GM18502 (cell line): ENCODE results near the gene SLC6A9.

Experiments
- ATAC-seq: cut with Tn5 transposase; IDR thresholded peaks from one replicate; pipeline ENCODE4 v1.9.1; 2021; ENCODE audit warnings: mild to moderate bottlenecking; ENCODE audit not compliant: unreplicated experiment, poor library complexity

Gene SLC6A9

GRCh38 chr1:44049839-44050238 is 18.6 kb upstream of the SLC6A9 start:
- no peak for ATAC-seq

DNA sequence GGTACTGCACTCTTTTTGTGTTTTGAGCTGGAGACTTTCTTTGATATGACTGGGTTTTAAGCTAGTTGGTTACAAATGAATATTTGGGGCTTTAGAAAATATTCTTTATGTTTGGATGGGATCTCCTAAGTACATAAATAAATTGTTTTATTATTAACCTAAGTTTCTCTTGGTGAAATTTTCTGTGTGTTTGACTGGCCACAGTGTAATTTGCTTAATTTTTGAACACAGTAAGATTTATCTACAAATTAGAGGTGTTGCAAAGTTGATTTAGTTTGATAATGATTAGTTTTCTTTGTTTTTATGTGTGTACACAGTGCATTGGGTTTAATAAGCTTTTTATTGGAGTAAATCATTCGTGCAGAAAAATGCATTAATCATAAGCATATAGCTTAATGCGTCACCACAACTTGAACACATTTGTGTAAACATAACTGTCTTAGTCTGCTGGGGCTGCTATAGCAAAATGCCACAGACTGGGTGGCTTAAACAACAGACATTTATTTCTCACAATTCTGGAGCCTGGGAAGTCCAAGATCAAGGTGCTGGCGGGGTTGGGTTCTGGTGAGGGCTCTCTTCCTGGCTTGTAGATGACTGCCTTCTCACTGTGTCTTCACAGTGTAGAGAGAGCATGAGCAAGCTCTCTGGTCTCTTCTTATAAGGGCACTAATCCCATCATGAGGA is 17.4 kb upstream of the SLC6A9 start:
- no peak for ATAC-seq

DNA sequence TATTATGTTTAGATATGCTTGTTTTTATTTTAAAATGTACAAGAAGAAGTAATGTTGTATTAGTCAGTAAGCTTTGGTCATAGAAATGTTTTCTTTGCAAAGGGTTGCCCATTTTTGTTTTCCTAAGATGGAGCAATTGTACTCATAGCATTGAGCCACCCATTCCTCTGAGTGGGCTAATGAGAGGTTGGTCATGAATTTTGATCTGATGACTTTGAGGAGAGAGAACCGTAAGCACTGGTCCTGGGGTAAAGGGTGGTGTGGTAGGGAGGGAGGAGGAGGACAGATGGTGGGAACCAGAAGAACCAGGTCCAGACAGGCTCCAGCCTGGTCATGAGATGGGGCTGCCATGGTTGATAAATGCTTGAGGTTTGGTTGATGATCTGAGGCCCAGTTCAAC is 15.9 kb upstream of the SLC6A9 start:
- no peak for ATAC-seq

DNA sequence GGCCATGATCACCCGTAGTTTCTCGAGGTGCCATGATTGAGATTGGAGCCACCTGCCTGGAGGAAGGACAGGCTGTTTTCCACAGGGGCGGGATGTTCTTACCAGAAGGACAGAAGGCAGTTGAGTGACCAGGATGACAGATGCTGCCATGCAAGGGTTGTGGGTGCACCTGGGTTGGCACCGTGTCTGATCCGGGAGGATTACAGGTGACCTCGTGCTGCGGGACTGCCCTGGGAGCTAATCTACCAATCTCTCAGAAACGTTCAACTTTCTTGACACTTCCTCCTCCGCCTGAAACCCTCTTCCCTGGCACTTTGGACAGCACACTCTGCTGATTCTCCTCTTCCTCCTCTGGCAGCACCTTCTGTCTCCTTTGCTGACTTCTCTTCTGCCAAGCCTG is 13.8 kb upstream of the SLC6A9 start:
- no peak for ATAC-seq

- ATAC-seq = no peak
These were observed 13.0 kb upstream of the SLC6A9 start for GRCh38 chr1:44044071-44044801.

- no peak for ATAC-seq
These were observed 12.2 kb upstream of the SLC6A9 start for GRCh38 chr1:44043176-44044070.

DNA sequence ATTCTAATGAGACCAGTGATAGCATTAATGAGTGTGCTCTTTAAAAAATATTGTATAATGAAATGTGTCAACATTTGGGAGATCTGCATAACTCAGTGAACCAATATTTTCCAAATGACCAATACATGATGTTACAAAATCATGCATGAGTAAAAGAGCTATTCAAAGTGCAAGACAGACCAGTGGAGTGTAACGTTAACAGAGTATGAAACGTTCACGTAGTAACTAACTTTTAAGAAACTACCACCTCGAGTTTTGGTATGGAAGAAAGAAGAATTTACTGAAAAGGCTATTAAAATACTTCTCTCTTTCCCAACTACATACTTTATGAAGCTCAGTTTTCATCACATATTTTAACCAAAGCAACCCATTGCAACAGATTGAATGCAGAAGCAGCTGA is 9.6 kb upstream of the SLC6A9 start:
- ATAC-seq = no peak

DNA sequence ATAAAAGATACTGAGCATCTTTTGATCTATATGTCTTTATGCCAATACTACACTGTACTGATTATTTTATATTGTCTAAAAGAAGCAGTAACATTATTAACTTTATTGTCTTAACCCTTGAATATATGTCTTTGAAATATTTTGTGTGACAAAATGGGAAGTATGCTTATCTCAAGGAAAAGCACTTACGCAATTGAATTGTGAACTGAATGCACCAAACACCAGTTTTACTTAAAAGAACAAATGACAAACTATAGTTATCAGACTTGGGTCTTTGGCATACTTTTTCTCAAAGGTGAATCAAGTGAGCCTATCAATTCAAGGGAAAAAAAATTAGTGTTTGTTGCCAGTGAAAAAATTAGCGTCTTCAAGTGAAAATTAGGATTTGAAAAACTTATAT is 9.2 kb upstream of the SLC6A9 start:
- ATAC-seq = no peak

- ATAC-seq = no peak
These were observed 7.8 kb upstream of the SLC6A9 start for GRCh38 chr1:44038876-44039657.

DNA sequence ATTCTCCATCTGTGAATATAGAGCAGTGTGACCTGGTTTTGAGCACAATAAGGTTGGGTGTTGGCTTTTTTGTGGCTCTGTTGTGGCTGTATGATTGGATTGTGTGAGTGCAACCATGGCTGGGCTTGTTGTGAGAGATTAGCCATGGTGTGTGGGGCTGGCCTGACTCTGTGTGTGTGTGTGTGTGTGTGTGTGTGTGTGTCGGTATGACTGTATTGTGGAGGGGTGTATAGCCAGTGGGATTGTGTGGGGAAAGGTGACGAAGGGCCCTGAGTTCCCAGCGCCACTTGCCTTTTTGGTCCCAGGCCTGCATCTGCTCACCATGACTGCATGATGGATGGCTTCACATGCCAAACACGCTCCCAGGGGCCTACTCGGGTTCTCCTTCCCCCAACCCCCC is 5.9 kb upstream of the SLC6A9 start:
- no peak for ATAC-seq

DNA sequence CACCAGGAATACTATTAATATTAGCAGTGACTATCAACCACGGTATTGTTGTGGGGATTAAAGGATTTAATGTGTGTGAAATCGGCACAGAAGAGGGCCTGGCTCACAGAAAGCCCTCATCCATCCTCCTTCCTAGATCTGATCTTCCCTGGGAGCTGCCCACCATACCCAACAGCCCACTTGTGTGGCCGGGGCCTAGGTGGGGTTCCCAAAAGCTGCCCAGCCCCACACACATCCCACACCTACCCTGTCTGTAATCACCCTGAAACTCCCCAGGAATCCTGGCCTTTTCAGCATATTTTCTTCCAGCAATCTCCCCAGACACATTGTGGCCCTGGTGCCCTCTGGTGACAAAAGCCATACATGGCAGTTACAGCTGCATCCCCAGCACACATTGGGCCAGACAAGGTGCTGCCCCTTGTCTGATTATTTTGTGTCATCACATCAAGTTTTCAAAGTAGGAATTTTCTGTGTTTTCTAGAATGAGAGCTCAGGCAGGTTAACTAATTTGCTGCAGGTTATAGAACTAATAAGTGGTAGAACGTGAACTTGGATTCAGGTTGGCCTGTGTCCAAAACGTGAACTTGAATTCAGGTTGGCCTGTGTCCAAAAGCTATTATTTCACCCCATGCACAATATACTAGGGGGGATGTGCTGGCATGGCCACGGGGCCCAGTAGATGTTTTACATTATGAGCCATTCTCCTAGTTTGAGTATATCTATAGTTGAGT is 5.3 kb upstream of the SLC6A9 start:
- no peak for ATAC-seq

- ATAC-seq = no peak
These were observed 4.6 kb upstream of the SLC6A9 start for GRCh38 chr1:44035726-44036408.

- ATAC-seq = no peak
These were observed 3.9 kb upstream of the SLC6A9 start for GRCh38 chr1:44034976-44035716.

DNA sequence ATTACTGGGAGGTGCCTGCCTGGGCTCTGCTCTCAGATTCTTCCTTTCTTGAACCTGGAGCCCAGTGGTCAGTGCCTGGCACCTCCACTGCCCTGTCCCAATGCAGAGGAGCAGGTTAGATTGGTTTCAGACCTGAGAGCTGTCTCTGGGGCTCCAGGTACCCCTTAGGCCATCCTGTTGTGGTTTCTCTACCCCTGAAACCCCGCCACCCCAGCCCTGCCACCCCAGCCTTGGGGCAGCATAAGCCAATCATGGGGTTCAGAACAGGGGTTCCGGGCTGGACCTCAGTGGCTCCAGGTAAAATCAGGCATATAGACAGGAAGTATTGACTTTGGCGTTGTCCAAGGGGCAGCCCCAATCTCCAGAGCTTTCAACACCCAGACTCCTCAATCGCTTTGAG is 3.2 kb upstream of the SLC6A9 start:
- ATAC-seq = no peak

- no peak for ATAC-seq
These were observed 2.5 kb upstream of the SLC6A9 start for GRCh38 chr1:44033756-44034155.

DNA sequence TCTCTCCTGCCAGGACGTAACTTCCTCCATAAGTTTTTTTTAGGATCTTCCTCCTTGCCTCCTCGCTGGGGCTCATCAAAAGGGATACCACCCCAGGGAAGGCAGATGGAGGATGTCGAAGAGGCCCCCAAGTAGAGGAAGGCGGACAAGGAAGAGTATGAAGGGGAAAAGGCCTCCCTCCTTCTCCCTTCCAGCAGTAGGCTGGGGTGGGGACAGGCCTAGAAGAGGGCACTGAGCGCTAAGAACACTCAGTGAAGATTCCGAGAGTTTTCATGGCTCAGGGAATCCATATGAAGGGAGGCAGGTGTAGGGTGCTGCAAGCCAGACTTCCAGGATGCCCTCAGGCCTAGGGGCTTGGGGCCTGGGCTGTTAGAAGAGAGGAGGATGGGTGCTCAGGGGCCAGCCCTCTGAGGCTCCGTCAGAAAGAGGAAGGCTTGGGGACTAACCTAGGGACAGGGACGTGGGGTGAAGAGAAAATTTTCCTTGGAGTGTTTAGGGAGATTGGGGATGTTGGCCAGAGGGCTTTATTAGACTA is 1.8 kb upstream of the SLC6A9 start:
- ATAC-seq = no peak

DNA sequence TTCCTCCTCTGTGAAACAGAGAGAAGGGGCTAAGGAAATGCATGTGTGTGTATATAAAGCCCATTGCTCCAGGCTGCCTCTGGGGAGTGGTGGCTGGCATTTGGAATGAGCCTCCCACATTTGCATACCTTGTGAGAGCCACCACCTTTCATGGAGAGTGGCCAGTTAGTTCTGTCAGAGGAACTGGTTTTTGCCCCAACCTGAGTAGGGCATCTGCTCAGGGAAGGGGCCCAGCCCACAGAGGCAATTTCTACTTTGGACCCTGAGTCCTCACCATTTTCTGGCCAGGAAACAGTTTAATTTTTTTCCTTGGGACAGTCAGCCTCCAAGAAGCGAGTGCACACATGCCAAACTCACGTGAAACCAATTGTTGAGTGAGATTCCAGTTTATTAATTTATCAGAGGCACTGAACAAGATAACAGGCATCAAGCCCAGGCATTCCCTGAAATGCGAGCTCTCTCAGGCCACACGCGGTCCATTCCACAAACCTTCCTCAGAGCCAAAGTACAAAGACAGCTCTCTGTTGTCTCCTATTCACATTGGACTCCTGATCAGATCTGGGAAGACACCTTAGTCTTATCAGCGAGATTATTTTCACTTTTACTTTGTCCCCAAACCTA is 1.0 kb upstream of the SLC6A9 start:
- no peak for ATAC-seq
